ENCODE data around the gene LPP.

LPP gene

GRCh38 chr3:188180114-188180513, 26.2 kb downstream of the LPP start:
- Histone ChIP-seq H3K27ac (ENCODE audit: low read depth, low read length) (no peak overlapping the region), H3K9ac (ENCODE audit: low read length) (no peak overlapping the region)

GRCh38 chr3:188183452-188183851, 29.5 kb downstream of the LPP start:
- no peaks in the 10 kb centered on the region for H3K27me3 ChIP-seq (ENCODE audit: control insufficient read depth, insufficient read depth, low read length)
- H3K27ac ChIP-seq (ENCODE audit: low read depth, low read length), result no peak overlapping the region
- H3K4me1 ChIP-seq (ENCODE audit: control insufficient read depth, insufficient read depth, low read length), result peaks cover 34% of the 10 kb centered on the region
- H3K4me3 ChIP-seq (ENCODE audit: low read depth, low read length), result no peak overlapping the region
- no peaks in the 10 kb centered on the region for H3K36me3 ChIP-seq (ENCODE audit: control insufficient read depth, insufficient read depth, low read length)
- H3K9ac ChIP-seq (ENCODE audit: low read length), result no peak overlapping the region
- no peaks in the 10 kb centered on the region for H3K9me3 ChIP-seq (ENCODE audit: control insufficient read depth, insufficient read depth, low read depth, low read length)

More at GRCh38 chr3:188180114-188180513, 26.2 kb downstream of the LPP start:
- Histone ChIP-seq H3K4me3 (ENCODE audit: low read depth, low read length) (no peak overlapping the region), H3K27me3 (ENCODE audit: control insufficient read depth, insufficient read depth, low read length) (no peaks in the 10 kb centered on the region), H3K4me1 (ENCODE audit: control insufficient read depth, insufficient read depth, low read length) (peaks cover 22% of the 10 kb centered on the region), H3K9me3 (ENCODE audit: control insufficient read depth, insufficient read depth, low read depth, low read length) (no peaks in the 10 kb centered on the region), H3K36me3 (ENCODE audit: control insufficient read depth, insufficient read depth, low read length) (no peaks in the 10 kb centered on the region)

- no peak overlapping the region for H3K4me3 ChIP-seq (ENCODE audit: low read depth, low read length)
- peaks cover 32% of the 10 kb centered on the region for H3K4me1 ChIP-seq (ENCODE audit: control insufficient read depth, insufficient read depth, low read length)
- no peaks in the 10 kb centered on the region for H3K9me3 ChIP-seq (ENCODE audit: control insufficient read depth, insufficient read depth, low read depth, low read length)
- no peak overlapping the region for H3K27ac ChIP-seq (ENCODE audit: low read depth, low read length)
- no peak overlapping the region for H3K9ac ChIP-seq (ENCODE audit: low read length)
- no peaks in the 10 kb centered on the region for H3K36me3 ChIP-seq (ENCODE audit: control insufficient read depth, insufficient read depth, low read length)
- H3K27me3 ChIP-seq (ENCODE audit: control insufficient read depth, insufficient read depth, low read length), result no peaks in the 10 kb centered on the region
Measured at GRCh38 chr3:188184160-188184559, 30.2 kb downstream of the LPP start.

- Histone ChIP-seq H3K36me3 (ENCODE audit: control insufficient read depth, insufficient read depth, low read length) (no peaks in the 10 kb centered on the region), H3K27me3 (ENCODE audit: control insufficient read depth, insufficient read depth, low read length) (no peaks in the 10 kb centered on the region), H3K9me3 (ENCODE audit: control insufficient read depth, insufficient read depth, low read depth, low read length) (no peaks in the 10 kb centered on the region), H3K9ac (ENCODE audit: low read length) (no peak overlapping the region), H3K4me3 (ENCODE audit: low read depth, low read length) (no peak overlapping the region), H3K4me1 (ENCODE audit: control insufficient read depth, insufficient read depth, low read length) (peaks cover 27% of the 10 kb centered on the region), H3K27ac (ENCODE audit: low read depth, low read length) (no peak overlapping the region)
Measured at GRCh38 chr3:188184649-188185048, 30.7 kb downstream of the LPP start.

GRCh38 chr3:188185717-188186251, 31.8 kb downstream of the LPP start:
- Histone ChIP-seq H3K36me3 (ENCODE audit: control insufficient read depth, insufficient read depth, low read length) (no peaks in the 10 kb centered on the region), H3K4me1 (ENCODE audit: control insufficient read depth, insufficient read depth, low read length) (peaks cover 26% of the 10 kb centered on the region), H3K27me3 (ENCODE audit: control insufficient read depth, insufficient read depth, low read length) (no peaks in the 10 kb centered on the region), H3K27ac (ENCODE audit: low read depth, low read length) (peak overlapping the region; percentile 60; the same call in 1 of the 2 replicates), H3K4me3 (ENCODE audit: low read depth, low read length) (no peak overlapping the region), H3K9me3 (ENCODE audit: control insufficient read depth, insufficient read depth, low read depth, low read length) (no peaks in the 10 kb centered on the region), H3K9ac (ENCODE audit: low read length) (no peak overlapping the region)

GRCh38 chr3:188187053-188187452, 33.1 kb downstream of the LPP start:
- Histone ChIP-seq H3K27me3 (ENCODE audit: control insufficient read depth, insufficient read depth, low read length) (no peaks in the 10 kb centered on the region), H3K36me3 (ENCODE audit: control insufficient read depth, insufficient read depth, low read length) (no peaks in the 10 kb centered on the region), H3K4me1 (ENCODE audit: control insufficient read depth, insufficient read depth, low read length) (peaks cover 26% of the 10 kb centered on the region), H3K9ac (ENCODE audit: low read length) (no peak overlapping the region), H3K4me3 (ENCODE audit: low read depth, low read length) (no peak overlapping the region), H3K9me3 (ENCODE audit: control insufficient read depth, insufficient read depth, low read depth, low read length) (no peaks in the 10 kb centered on the region), H3K27ac (ENCODE audit: low read depth, low read length) (no peak overlapping the region)

- peaks cover 23% of the 10 kb centered on the region for H3K4me1 ChIP-seq (ENCODE audit: control insufficient read depth, insufficient read depth, low read length)
- H3K27ac ChIP-seq (ENCODE audit: low read depth, low read length), result no peak overlapping the region
- H3K4me3 ChIP-seq (ENCODE audit: low read depth, low read length), result no peak overlapping the region
Measured at GRCh38 chr3:188188911-188189310, 35.0 kb downstream of the LPP start.

GRCh38 chr3:188191460-188191859, 37.5 kb downstream of the LPP start:
- Histone ChIP-seq H3K27ac (ENCODE audit: low read depth, low read length) (no peak overlapping the region), H3K27me3 (ENCODE audit: control insufficient read depth, insufficient read depth, low read length) (no peaks in the 10 kb centered on the region), H3K4me1 (ENCODE audit: control insufficient read depth, insufficient read depth, low read length) (peaks cover 8% of the 10 kb centered on the region), H3K9ac (ENCODE audit: low read length) (no peak overlapping the region), H3K9me3 (ENCODE audit: control insufficient read depth, insufficient read depth, low read depth, low read length) (no peaks in the 10 kb centered on the region), H3K4me3 (ENCODE audit: low read depth, low read length) (no peak overlapping the region), H3K36me3 (ENCODE audit: control insufficient read depth, insufficient read depth, low read length) (peaks cover 6% of the 10 kb centered on the region; the same call in 1 of the 2 replicates)

More at GRCh38 chr3:188188911-188189310, 35.0 kb downstream of the LPP start:
- Histone ChIP-seq H3K36me3 (ENCODE audit: control insufficient read depth, insufficient read depth, low read length) (peaks cover 6% of the 10 kb centered on the region; the same call in 1 of the 2 replicates), H3K9me3 (ENCODE audit: control insufficient read depth, insufficient read depth, low read depth, low read length) (no peaks in the 10 kb centered on the region), H3K9ac (ENCODE audit: low read length) (no peak overlapping the region), H3K27me3 (ENCODE audit: control insufficient read depth, insufficient read depth, low read length) (no peaks in the 10 kb centered on the region)

- Histone ChIP-seq H3K27ac (ENCODE audit: low read depth, low read length) (no peak overlapping the region), H3K4me3 (ENCODE audit: low read depth, low read length) (no peak overlapping the region), H3K9me3 (ENCODE audit: control insufficient read depth, insufficient read depth, low read depth, low read length) (no peaks in the 10 kb centered on the region), H3K9ac (ENCODE audit: low read length) (no peak overlapping the region), H3K27me3 (ENCODE audit: control insufficient read depth, insufficient read depth, low read length) (no peaks in the 10 kb centered on the region), H3K4me1 (ENCODE audit: control insufficient read depth, insufficient read depth, low read length) (peaks cover 14% of the 10 kb centered on the region), H3K36me3 (ENCODE audit: control insufficient read depth, insufficient read depth, low read length) (peaks cover 6% of the 10 kb centered on the region; the same call in 1 of the 2 replicates)
Measured at GRCh38 chr3:188192034-188192433, 38.1 kb downstream of the LPP start.

- Histone ChIP-seq H3K36me3 (ENCODE audit: control insufficient read depth, insufficient read depth, low read length) (peaks cover 6% of the 10 kb centered on the region; the same call in 1 of the 2 replicates), H3K4me1 (ENCODE audit: control insufficient read depth, insufficient read depth, low read length) (peaks cover 23% of the 10 kb centered on the region), H3K27me3 (ENCODE audit: control insufficient read depth, insufficient read depth, low read length) (no peaks in the 10 kb centered on the region), H3K9me3 (ENCODE audit: control insufficient read depth, insufficient read depth, low read depth, low read length) (no peaks in the 10 kb centered on the region), H3K4me3 (ENCODE audit: low read depth, low read length) (no peak overlapping the region), H3K27ac (ENCODE audit: low read depth, low read length) (no peak overlapping the region), H3K9ac (ENCODE audit: low read length) (no peak overlapping the region)
Measured at GRCh38 chr3:188194332-188194731, 40.4 kb downstream of the LPP start.

- H3K27ac ChIP-seq (ENCODE audit: low read depth, low read length), result no peak overlapping the region
- no peak overlapping the region for H3K4me3 ChIP-seq (ENCODE audit: low read depth, low read length)
- H3K36me3 ChIP-seq (ENCODE audit: control insufficient read depth, insufficient read depth, low read length), result peaks cover 6% of the 10 kb centered on the region; the same call in 1 of the 2 replicates
- no peaks in the 10 kb centered on the region for H3K9me3 ChIP-seq (ENCODE audit: control insufficient read depth, insufficient read depth, low read depth, low read length)
- peaks cover 23% of the 10 kb centered on the region for H3K4me1 ChIP-seq (ENCODE audit: control insufficient read depth, insufficient read depth, low read length)
- no peaks in the 10 kb centered on the region for H3K27me3 ChIP-seq (ENCODE audit: control insufficient read depth, insufficient read depth, low read length)
- H3K9ac ChIP-seq (ENCODE audit: low read length), result no peak overlapping the region
Measured at GRCh38 chr3:188196232-188196990, 42.5 kb downstream of the LPP start.
